AG10803 (cell line): ENCODE data around the gene MTX3.

Source experiments
- DNase-seq: peaks from one replicate; pipeline ENCODE4 v3.0.0; 2010; ENCODE audit warnings: low read depth
- H3K4me3 ChIP-seq: 2 replicates; pipeline ENCODE4 v1.5.1; 2011; ENCODE audit warnings: mild to moderate bottlenecking, low read length, control low read depth
- CTCF ChIP-seq: conservative IDR thresholded peaks from 2 replicates; pipeline ENCODE4 v1.5.1; 2011; ENCODE audit warnings: mild to moderate bottlenecking, low read length, control low read depth, inconsistent platforms

Gene MTX3

GRCh38 chr5:80034559-80034958 is 43.5 kb upstream of the MTX3 start:
- TF ChIP-seq CTCF, result no peak
- DNase-seq, result no peak
- H3K4me3 ChIP-seq, result no peak overlapping the region

- DNase-seq, result no peak
- no peak for TF ChIP-seq CTCF
Measured at GRCh38 chr5:80033513-80033912, 42.5 kb upstream of the MTX3 start.

GRCh38 chr5:80031109-80031508 is 40.0 kb upstream of the MTX3 start:
- no peak overlapping the region for H3K4me3 ChIP-seq
- no peak for DNase-seq
- no peak for TF ChIP-seq CTCF

More at GRCh38 chr5:80033513-80033912, 42.5 kb upstream of the MTX3 start:
- no peak overlapping the region for H3K4me3 ChIP-seq

GRCh38 chr5:80026841-80027240 is 35.8 kb upstream of the MTX3 start:
- H3K4me3 ChIP-seq, result no peak overlapping the region
- no peak for TF ChIP-seq CTCF
- no peak for DNase-seq

- DNase-seq, result no peak
- H3K4me3 ChIP-seq, result no peak overlapping the region
- no peak for TF ChIP-seq CTCF
Measured at GRCh38 chr5:80025069-80025468, 34.0 kb upstream of the MTX3 start.

GRCh38 chr5:80010754-80011392 is 19.8 kb upstream of the MTX3 start:
- TF ChIP-seq CTCF, result no peak
- DNase-seq, result no peak
- H3K4me3 ChIP-seq, result no peak overlapping the region

- no peak for TF ChIP-seq CTCF
- H3K4me3 ChIP-seq, result no peak overlapping the region
- no peak for DNase-seq
Measured at GRCh38 chr5:80008995-80009765, 18.1 kb upstream of the MTX3 start.
